Amniotic stem cell (primary cell): ENCODE data around the gene PRCC.

Experiments used
- DNase-seq: peaks from one replicate; lab custom pipeline; 2025; lab: John Stamatoyannopoulos, UW

The PRCC gene

GRCh38 chr1:156842618-156843300, 75.4 kb downstream of the PRCC start:
- no peak for DNase-seq

- DNase-seq: no peak
Measured at GRCh38 chr1:156844102-156844501, 76.8 kb downstream of the PRCC start.

- no peak for DNase-seq
Measured at GRCh38 chr1:156844638-156845037, 77.3 kb downstream of the PRCC start.

GRCh38 chr1:156845055-156845952, 78.0 kb downstream of the PRCC start:
- no peak for DNase-seq

- DNase-seq: no peak
Measured at GRCh38 chr1:156845953-156846545, 78.7 kb downstream of the PRCC start.

- DNase-seq: no peak
Measured at GRCh38 chr1:156846643-156847042, 79.3 kb downstream of the PRCC start.

GRCh38 chr1:156847591-156848460, 80.5 kb downstream of the PRCC start:
- DNase-seq: no peak

GRCh38 chr1:156848461-156849150, 81.3 kb downstream of the PRCC start:
- DNase-seq: no peak

- no peak for DNase-seq
Measured at GRCh38 chr1:156849151-156849496, 81.8 kb downstream of the PRCC start.
